ENCODE results near the gene HSPB6. TPM values are rescaled to one million over a fixed set of nuclear protein-coding genes. Genes with fewer than 3 reads are reported as not detected.
A peak's percentile ranks its signal among the peaks of the same experiment; 100 is the strongest.

Gene HSPB6
- total RNA-seq, 1 experiment from 2014 or later: 0.93 TPM

- no peak overlapping the region for H3K9ac ChIP-seq (ENCODE audit: low read length)
- ATAC-seq (0 out of 2 replicates have a peak, but pooled peaks have one; percentile 12), DNase-seq (ENCODE audit: low read depth, low spot score) (no peak)
- POLR2A ChIA-PET: interaction anchor here (1.1 kb wide), 1 partner anchor 14 kb away, joined by 3 read pairs; no protein-coding TSS in a partner anchor
- RAD21 ChIA-PET (ENCODE audit: low non-redundant PET in 1 of 2, low total read pairs in 2 of 2, uncharacterized antibody in 2 of 2, unreplicated experiment in 2 of 2): no interaction called here
- CTCF ChIA-PET: no interaction called here
- H3K9me2 ChIP-seq (ENCODE audit: insufficient read depth): no peaks in the 10 kb centered on the region
- TF ChIP-seq TCF7L2 (IDR thresholded peaks at IDR 0.05; ENCODE audit: borderline replicate concordance, extremely low read depth, insufficient read depth, insufficient read length) (no peak), ZFX (IDR thresholded peaks at IDR 0.05) (no peak), SP1 (IDR thresholded peaks at IDR 0.05; ENCODE audit: low read depth) (no peak), ELF1 (IDR thresholded peaks at IDR 0.05; ENCODE audit: borderline replicate concordance, low read depth) (no peak), CEBPB (IDR thresholded peaks at IDR 0.05; ENCODE audit: low read depth) (no peak), JUND (IDR thresholded peaks at IDR 0.05) (no peak), EZH2phosphoT487 (IDR thresholded peaks at IDR 0.05; ENCODE audit: borderline replicate concordance) (no peak), RAD21 (IDR thresholded peaks at IDR 0.05; ENCODE audit: low read depth) (no peak), SIN3A (IDR thresholded peaks at IDR 0.05; ENCODE audit: low read depth) (no peak), SRF (IDR thresholded peaks at IDR 0.05; ENCODE audit: low read depth) (no peak), POLR2AphosphoS5 (IDR thresholded peaks at IDR 0.05; ENCODE audit: low read depth, low read length) (no peak), EGR1 (IDR thresholded peaks at IDR 0.05; ENCODE audit: low read depth) (no peak), MAX (IDR thresholded peaks at IDR 0.05) (no peak), CTCF (IDR thresholded peaks at IDR 0.05 in 2 of 3, conservative IDR thresholded peaks at IDR 0.05 in 1 of 3; ENCODE audit: borderline replicate concordance in 1 of 3, insufficient read depth in 1 of 3, low read depth in 2 of 3, low read length in 2 of 3) (no peak)
- TF ChIP-seq, protein P1, sequence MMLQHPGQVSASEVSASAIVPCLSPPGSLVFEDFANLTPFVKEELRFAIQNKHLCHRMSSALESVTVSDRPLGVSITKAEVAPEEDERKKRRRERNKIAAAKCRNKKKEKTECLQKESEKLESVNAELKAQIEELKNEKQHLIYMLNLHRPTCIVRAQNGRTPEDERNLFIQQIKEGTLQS (IDR thresholded peaks at IDR 0.05): no peak
- peaks cover 68 to 79% of the 10 kb centered on the region in 2 experiments for H3K36me3 ChIP-seq (ENCODE audit: control insufficient read depth in 1 of 2, insufficient read depth in 2 of 2, low read length in 2 of 2)
- H3K4me3 ChIP-seq (replicated peaks in 1 of 2; ENCODE audit: low read depth in 1 of 2, low read length in 2 of 2): no peak overlapping the region
- H4K20me1 ChIP-seq (ENCODE audit: insufficient read depth): no peaks in the 10 kb centered on the region
- intact Hi-C loops (cut with micrococcal nuclease): no loop called here
- H3K79me2 ChIP-seq (ENCODE audit: insufficient read depth, low read length): no peaks in the 10 kb centered on the region; the same call in 1 of the 2 replicates
- H2AFZ ChIP-seq (ENCODE audit: low read depth, low read length, poor library complexity, severe bottlenecking): no peak overlapping the region
- H3K9me3 ChIP-seq (ENCODE audit: control insufficient read depth in 1 of 2, insufficient read depth in 1 of 2, low read depth in 1 of 2, low read length in 2 of 2): no peaks in the 10 kb centered on the region
- H3K27ac ChIP-seq (ENCODE audit: low read depth, low read length): no peak overlapping the region
- BruUV-seq (replicated peaks): no TSS peak
- no peaks in the 10 kb centered on the region for H3K4me1 ChIP-seq (ENCODE audit: control insufficient read depth in 1 of 2, insufficient read depth in 2 of 2, low read length in 2 of 2)
- H3K27me3 ChIP-seq (ENCODE audit: insufficient read depth, low read length): no peaks in the 10 kb centered on the region
- H3K4me2 ChIP-seq (ENCODE audit: low read length): no peak overlapping the region
Measured at GRCh38 chr19:35727053-35727955, 29.5 kb downstream of the HSPB6 start.
